Left lung (tissue), 10 donors: ENCODE data around the gene CEP295NL. TPM values are rescaled to one million over a fixed set of nuclear protein-coding genes. Genes with fewer than 3 reads are reported as not detected.
A peak's percentile ranks its signal among the peaks of the same experiment; 100 is the strongest.

ENCODE experiments used
- ATAC-seq: fragments of 200-7000 bp; cut with Tn5 transposase; one replicate; pipeline ENCODE4 v1.9.1; 2020; ENCODE audit warnings: moderate library complexity
- DNase-seq, 4 donors: peaks; one replicate each; pipeline ENCODE4 v3.0.0-alpha.2; 2013 to 2020
- H3K27ac ChIP-seq, 2 donors: fragments of 200-600 bp; sonication (generic) in 1 of 2; one replicate each; pipeline versions ENCODE4 v1.5.0 to v1.8.0; 2020 to 2021
- H3K27me3 ChIP-seq, 2 donors: fragments of 200-600 bp; sonication (generic) in 1 of 2; one replicate each; pipeline versions ENCODE4 v1.5.0 to v1.8.0; 2020 to 2021
- H3K36me3 ChIP-seq, 2 donors: fragments of 200-600 bp; sonication (generic) in 1 of 2; one replicate each; pipeline versions ENCODE4 v1.5.0 to v1.8.0; 2020 to 2021
- H3K4me1 ChIP-seq, 2 donors: fragments of 200-600 bp; one replicate each; pipeline ENCODE4 v1.8.0; 2021
- H3K4me3 ChIP-seq, 2 donors: fragments of 200-600 bp; sonication (generic) in 1 of 2; one replicate each; pipeline versions ENCODE4 v1.5.0 to v1.8.0; 2020 to 2021; ENCODE audit warnings: mild to moderate bottlenecking in 1 of 2
- H3K9me3 ChIP-seq, 2 donors: fragments of 200-600 bp; sonication (generic) in 1 of 2; one replicate each; pipeline versions ENCODE4 v1.5.0 to v1.8.0; 2020 to 2021
- CTCF ChIP-seq, 2 donors: fragments of 200-600 bp; sonication (generic) in 1 of 2; IDR thresholded peaks; one replicate each; pipeline versions ENCODE4 v1.5.0 to v1.8.0; 2021; ENCODE audit warnings: antibody characterized with exemption in 2 of 2
- intact Hi-C, 2 donors: fragments of 100-400 bp; cut with DNase I; formaldehyde crosslinking; loops; one replicate each; pipeline versions ENCODE4 v1.11.2 to v1.14.2; 2022
- polyA plus RNA-seq, 6 donors: library from polyadenylated mRNA; unstranded; fragments of 120-200 nt; gene quantifications; one replicate each; pipeline ENCODE4 v1.2.1, GENCODE V29; 2013; ENCODE audit not compliant: insufficient read length in 6 of 6
- total RNA-seq, 2 donors: library from RNA; stranded (reverse); fragmentation: NEBNext Ultra II Directional; extraction: Animal tissue kit (Norgen Biotek cat#: 25700); gene quantifications; one replicate each; pipeline ENCODE4 v1.2.1, GENCODE V29; 2021
- donor health status: DM: no; HTN: yes; CAD: no.
- donor health status: DM: no; HTN: no; CAD: no.

CEP295NL gene
- total and polyA plus RNA-seq, 8 donors: 0.37 to 6.6 (median 0.72) TPM

GRCh38 chr17:78896834-78897663 is 6.0 kb downstream of the CEP295NL start:
- intact Hi-C loops: no loop called here
- DNase-seq: no peak
- H3K36me3 ChIP-seq: peaks cover 0 to 17% of the 10 kb centered on the region in 2 donors
- H3K27ac ChIP-seq: peak overlapping the region in 1 of 2 donors; percentile 40
- no peaks in the 10 kb centered on the region for H3K27me3 ChIP-seq
- no peak for ATAC-seq
- H3K9me3 ChIP-seq: no peaks in the 10 kb centered on the region
- H3K4me3 ChIP-seq: no peak overlapping the region
- H3K4me1 ChIP-seq: peaks cover 16 to 55% of the 10 kb centered on the region in 2 donors
- TF ChIP-seq CTCF (IDR thresholded peaks at IDR 0.05): no peak

- H3K27me3 ChIP-seq: no peaks in the 10 kb centered on the region
- DNase-seq (no peak), ATAC-seq (no peak)
- no peak for TF ChIP-seq CTCF (IDR thresholded peaks at IDR 0.05)
- peaks cover 0 to 14% of the 10 kb centered on the region in 2 donors for H3K36me3 ChIP-seq
- H3K4me3 ChIP-seq: no peak overlapping the region
- peak overlapping the region in 1 of 2 donors; percentile 40 for H3K27ac ChIP-seq
- intact Hi-C loops: no loop called here
- no peaks in the 10 kb centered on the region for H3K9me3 ChIP-seq
- H3K4me1 ChIP-seq: peaks cover 16 to 63% of the 10 kb centered on the region in 2 donors
Observed at GRCh38 chr17:78896091-78896833, 6.7 kb downstream of the CEP295NL start.

- peaks cover 0 to 5% of the 10 kb centered on the region in 2 donors for H3K36me3 ChIP-seq
- TF ChIP-seq CTCF (IDR thresholded peaks at IDR 0.05): no peak
- DNase-seq: no peak
- H3K4me3 ChIP-seq: no peak overlapping the region
- H3K9me3 ChIP-seq: no peaks in the 10 kb centered on the region
- intact Hi-C loops: no loop called here
- no peaks in the 10 kb centered on the region for H3K27me3 ChIP-seq
- peak overlapping the region; percentile 33 to 40 for H3K27ac ChIP-seq
- ATAC-seq: no peak
- H3K4me1 ChIP-seq: peaks cover 16 to 73% of the 10 kb centered on the region in 2 donors
Observed at GRCh38 chr17:78895322-78895721, 7.7 kb downstream of the CEP295NL start.

GRCh38 chr17:78893684-78894083 is 9.3 kb downstream of the CEP295NL start:
- ATAC-seq (no peak), DNase-seq (no peak)
- intact Hi-C loops: no loop called here
- Histone ChIP-seq H3K9me3 (no peaks in the 10 kb centered on the region), H3K4me3 (no peak overlapping the region), H3K36me3 (peaks cover 0 to 5% of the 10 kb centered on the region in 2 donors), H3K27ac (peak overlapping the region in 1 of 2 donors; percentile 50), H3K4me1 (peaks cover 12 to 83% of the 10 kb centered on the region in 2 donors), H3K27me3 (no peaks in the 10 kb centered on the region)
- TF ChIP-seq CTCF (IDR thresholded peaks at IDR 0.05): no peak

GRCh38 chr17:78892936-78893379 is 10.0 kb downstream of the CEP295NL start:
- DNase-seq (no peak), ATAC-seq (no peak)
- Histone ChIP-seq H3K4me3 (no peak overlapping the region), H3K4me1 (peaks cover 8 to 83% of the 10 kb centered on the region in 2 donors), H3K9me3 (no peaks in the 10 kb centered on the region), H3K36me3 (peaks cover 0 to 5% of the 10 kb centered on the region in 2 donors), H3K27me3 (no peaks in the 10 kb centered on the region), H3K27ac (peak overlapping the region in 1 of 2 donors; percentile 95)
- TF ChIP-seq CTCF (IDR thresholded peaks at IDR 0.05): no peak
- intact Hi-C loops: no loop called here
